ENCODE measurements around the gene KLF13. TPM values are rescaled to one million over a fixed set of nuclear protein-coding genes. Genes with fewer than 3 reads are reported as not detected.
A peak's percentile ranks its signal among the peaks of the same experiment; 100 is the strongest.
"Not testable (repeated sequence)": the region's sequence is repeated elsewhere in the genome, so short reads cannot be mapped to it uniquely, and the experiment has no call there.

Gene KLF13
- total RNA-seq, 4 donors from 2014 or later = 50.8 to 151 (median 98.7) TPM

DNA sequence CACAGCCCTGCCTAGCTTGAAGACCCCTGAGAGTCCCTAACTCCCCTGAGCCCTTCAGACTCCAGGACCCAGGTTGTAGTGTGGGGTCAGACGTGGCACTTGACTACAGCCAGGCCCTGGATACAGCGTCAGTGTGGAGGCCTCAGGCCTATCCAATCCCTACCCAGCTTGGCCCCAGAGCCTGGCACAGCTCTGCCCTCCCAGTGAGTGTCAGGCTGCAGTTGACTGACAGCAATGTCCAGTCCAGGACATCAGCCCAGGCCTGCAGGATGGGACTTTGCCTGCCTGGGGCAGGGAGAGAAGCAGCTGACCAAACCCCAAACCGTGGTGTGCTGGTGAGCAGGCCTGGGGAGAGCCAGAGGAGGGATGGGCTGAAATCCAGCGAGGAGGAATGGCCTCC lies 27.3 kb downstream of the KLF13 start:
- whole genome bisulfite sequencing, 2 donors = 25 to 54% methylated on average over 4 of the region's 4 CpGs
- TF ChIP-seq, protein P1, sequence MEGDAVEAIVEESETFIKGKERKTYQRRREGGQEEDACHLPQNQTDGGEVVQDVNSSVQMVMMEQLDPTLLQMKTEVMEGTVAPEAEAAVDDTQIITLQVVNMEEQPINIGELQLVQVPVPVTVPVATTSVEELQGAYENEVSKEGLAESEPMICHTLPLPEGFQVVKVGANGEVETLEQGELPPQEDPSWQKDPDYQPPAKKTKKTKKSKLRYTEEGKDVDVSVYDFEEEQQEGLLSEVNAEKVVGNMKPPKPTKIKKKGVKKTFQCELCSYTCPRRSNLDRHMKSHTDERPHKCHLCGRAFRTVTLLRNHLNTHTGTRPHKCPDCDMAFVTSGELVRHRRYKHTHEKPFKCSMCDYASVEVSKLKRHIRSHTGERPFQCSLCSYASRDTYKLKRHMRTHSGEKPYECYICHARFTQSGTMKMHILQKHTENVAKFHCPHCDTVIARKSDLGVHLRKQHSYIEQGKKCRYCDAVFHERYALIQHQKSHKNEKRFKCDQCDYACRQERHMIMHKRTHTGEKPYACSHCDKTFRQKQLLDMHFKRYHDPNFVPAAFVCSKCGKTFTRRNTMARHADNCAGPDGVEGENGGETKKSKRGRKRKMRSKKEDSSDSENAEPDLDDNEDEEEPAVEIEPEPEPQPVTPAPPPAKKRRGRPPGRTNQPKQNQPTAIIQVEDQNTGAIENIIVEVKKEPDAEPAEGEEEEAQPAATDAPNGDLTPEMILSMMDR (IDR thresholded peaks at IDR 0.05) = no peak
- TF ChIP-seq POLR2A (IDR thresholded peaks at IDR 0.05) = no peak
- DNase-seq (ENCODE audit: low spot score in 2 of 2) = peak in 1 of 2 donors; percentile 84
- intact Hi-C loops (cut with DNase I; ENCODE audit: low total_unique reads) = no loop called here
- no peak overlapping the region for H3K4me3 ChIP-seq (ENCODE audit: low read depth, poor library complexity, severe bottlenecking)

DNA sequence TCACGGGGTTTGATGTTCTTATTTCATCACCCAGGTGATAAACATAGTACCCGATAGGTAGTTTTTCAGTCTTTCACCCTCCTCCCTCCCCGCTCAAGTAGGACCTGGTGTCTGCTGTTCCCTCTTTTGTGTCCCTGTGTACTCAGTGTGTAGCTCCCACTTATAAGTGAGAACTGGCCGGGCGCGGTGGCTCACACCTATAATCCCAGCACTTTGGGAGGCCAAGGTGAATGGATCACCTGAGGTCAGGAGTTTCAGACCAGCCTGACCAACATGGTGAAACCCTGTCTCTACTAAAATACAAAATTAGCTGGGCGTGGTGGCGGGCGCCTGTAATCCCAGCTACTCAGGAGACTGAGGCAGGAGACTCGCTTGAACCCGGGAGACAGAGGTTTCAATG lies 29.5 kb downstream of the KLF13 start:
- H3K4me3 ChIP-seq (ENCODE audit: low read depth, poor library complexity, severe bottlenecking); intact Hi-C loops (cut with DNase I; ENCODE audit: low total_unique reads); DNase-seq (ENCODE audit: low spot score in 2 of 2): not testable (repeated sequence)
- 90 to 96% methylated on average over 11 of the region's 11 CpGs for WGBS, 2 donors

DNA sequence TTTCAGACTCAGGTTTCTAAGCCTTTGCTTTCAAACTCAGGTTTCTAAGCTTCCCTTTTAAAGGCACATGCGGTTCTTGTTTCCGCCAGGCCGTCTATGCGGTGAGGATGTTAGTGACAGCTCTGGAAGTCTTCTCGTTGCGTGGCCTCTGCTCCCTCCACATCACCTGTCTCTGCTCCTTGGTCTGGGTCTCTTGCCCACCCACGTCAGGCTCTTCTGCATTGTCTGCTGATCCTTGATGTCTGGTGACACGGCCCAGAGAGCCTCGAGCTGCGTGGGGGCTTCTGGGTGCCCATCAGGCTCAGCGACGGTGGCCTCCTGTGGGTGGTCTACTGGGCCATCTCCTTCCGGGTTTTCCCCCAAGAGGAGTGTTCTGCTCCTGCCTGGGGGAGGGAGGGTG lies 30.5 kb downstream of the KLF13 start:
- intact Hi-C loops (cut with DNase I; ENCODE audit: low total_unique reads) = no loop called here
- TF ChIP-seq, protein P1 (IDR thresholded peaks at IDR 0.05) = no peak
- TF ChIP-seq POLR2A (IDR thresholded peaks at IDR 0.05) = no peak
- WGBS, 2 donors = 69 to 78% methylated on average over 13 of the region's 13 CpGs

DNA sequence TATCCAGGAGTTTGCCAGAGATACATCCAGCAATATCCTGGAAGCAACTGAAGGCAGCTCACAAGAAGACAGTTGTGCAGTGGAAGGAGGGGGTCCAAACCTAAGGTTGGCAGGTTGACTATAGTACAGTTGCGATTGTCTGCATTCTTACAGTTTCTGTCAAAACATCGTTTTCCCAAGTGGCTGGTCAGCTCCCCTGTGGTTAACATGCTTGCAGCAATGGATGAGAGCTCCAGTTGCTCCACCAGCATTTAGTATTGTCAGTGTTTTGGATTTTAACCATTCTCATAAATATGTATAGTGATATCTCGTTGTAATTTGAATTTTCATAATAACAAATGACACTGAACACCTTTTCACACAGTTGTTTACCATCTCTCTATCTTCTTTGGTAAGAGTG lies 31.5 kb downstream of the KLF13 start:
- TF ChIP-seq, protein P1 (IDR thresholded peaks at IDR 0.05) = no peak
- TF ChIP-seq POLR2A (IDR thresholded peaks at IDR 0.05) = no peak
- H3K4me3 ChIP-seq (ENCODE audit: low read depth, poor library complexity, severe bottlenecking) = no peak overlapping the region
- WGBS, 2 donors = 66 to 73% methylated on average over 3 of the region's 3 CpGs
- intact Hi-C loops (cut with DNase I; ENCODE audit: low total_unique reads) = no loop called here
- DNase-seq (ENCODE audit: low spot score in 2 of 2) = no peak

More for the DNA sequence above, 30.5 kb downstream of the KLF13 start:
- DNase-seq (ENCODE audit: low spot score in 2 of 2) = no peak
- H3K4me3 ChIP-seq (ENCODE audit: low read depth, poor library complexity, severe bottlenecking) = no peak overlapping the region

GRCh38 chr15:31358957-31359701 lies 32.5 kb downstream of the KLF13 start:
- intact Hi-C loops (cut with DNase I; ENCODE audit: low total_unique reads) = no loop called here
- DNase-seq (ENCODE audit: low spot score in 2 of 2) = no peak
- TF ChIP-seq, protein P1 (IDR thresholded peaks at IDR 0.05) = no peak
- TF ChIP-seq POLR2A (IDR thresholded peaks at IDR 0.05) = no peak
- no peak overlapping the region for H3K4me3 ChIP-seq (ENCODE audit: low read depth, poor library complexity, severe bottlenecking)
- WGBS, 2 donors = 82 to 83% methylated on average over 8 of the region's 8 CpGs

- WGBS, 2 donors = 36 to 53% methylated on average over 6 to 7 of the region's 7 CpGs
- intact Hi-C loops (cut with DNase I; ENCODE audit: low total_unique reads) = no loop called here
Observed at GRCh38 chr15:31359702-31360111, 33.1 kb downstream of the KLF13 start.

More at GRCh38 chr15:31359702-31360111, 33.1 kb downstream of the KLF13 start:
- no peak overlapping the region for H3K4me3 ChIP-seq (ENCODE audit: low read depth, poor library complexity, severe bottlenecking)
- TF ChIP-seq POLR2A (IDR thresholded peaks at IDR 0.05) = no peak
- TF ChIP-seq, protein P1 (IDR thresholded peaks at IDR 0.05) = no peak
- no peak for DNase-seq (ENCODE audit: low spot score in 2 of 2)
